GM18511 (cell line): ENCODE data around the gene ADD3.

Experiments used
- ATAC-seq: cut with Tn5 transposase; IDR thresholded peaks from one replicate; pipeline ENCODE4 v1.9.1; 2021; ENCODE audit warnings: mild to moderate bottlenecking, moderate library complexity; ENCODE audit not compliant: unreplicated experiment

The ADD3 gene

GRCh38 chr10:110170142-110170971, 162.6 kb downstream of the ADD3 start:
- ATAC-seq: no peak

- no peak for ATAC-seq
These were observed 163.2 kb downstream of the ADD3 start for GRCh38 chr10:110171032-110171431.

DNA sequence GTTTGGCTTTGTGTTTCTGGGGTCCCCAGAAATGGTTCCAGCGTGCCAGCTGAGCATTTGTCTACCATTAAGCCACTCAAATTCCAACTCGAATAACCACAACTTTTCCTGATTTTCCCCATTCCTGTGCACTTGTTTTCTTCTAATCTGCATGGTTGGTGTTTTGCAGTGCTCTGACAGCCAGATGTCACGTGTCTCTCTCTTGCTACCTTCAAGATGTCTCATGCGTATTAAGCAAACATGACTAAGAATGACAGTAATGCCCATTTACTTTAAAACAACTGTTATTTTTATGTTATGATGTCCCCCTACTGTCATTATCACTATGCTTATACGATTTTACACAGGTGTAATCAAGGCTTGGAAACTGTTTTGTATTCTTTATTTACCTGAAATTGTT, 164.4 kb downstream of the ADD3 start:
- ATAC-seq: no peak

GRCh38 chr10:110174201-110174600, 166.4 kb downstream of the ADD3 start:
- no peak for ATAC-seq

- no peak for ATAC-seq
These were observed 167.0 kb downstream of the ADD3 start for GRCh38 chr10:110174816-110175215.

DNA sequence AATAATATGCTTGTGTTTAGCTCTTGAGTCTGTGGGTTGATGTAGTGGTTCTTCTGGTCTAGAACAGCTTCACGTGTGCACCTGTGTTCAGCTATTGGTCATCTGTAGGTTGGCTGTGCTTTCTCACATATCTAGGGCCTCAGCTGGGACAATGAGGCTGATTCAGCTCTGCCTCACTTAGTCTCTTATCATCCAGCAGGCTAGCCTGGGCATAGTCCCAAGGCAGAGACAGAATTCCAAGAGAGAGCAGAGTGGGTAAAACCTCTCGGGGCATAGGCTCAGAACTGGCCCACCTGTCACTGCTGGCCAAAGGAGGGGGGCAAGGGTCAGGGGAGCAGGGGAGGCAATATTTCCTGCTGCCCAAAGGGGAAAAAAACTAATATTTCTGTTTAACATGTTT, 167.6 kb downstream of the ADD3 start:
- no peak for ATAC-seq

GRCh38 chr10:110176141-110177030, 168.6 kb downstream of the ADD3 start:
- no peak for ATAC-seq

GRCh38 chr10:110179220-110179619, 171.4 kb downstream of the ADD3 start:
- no peak for ATAC-seq

DNA sequence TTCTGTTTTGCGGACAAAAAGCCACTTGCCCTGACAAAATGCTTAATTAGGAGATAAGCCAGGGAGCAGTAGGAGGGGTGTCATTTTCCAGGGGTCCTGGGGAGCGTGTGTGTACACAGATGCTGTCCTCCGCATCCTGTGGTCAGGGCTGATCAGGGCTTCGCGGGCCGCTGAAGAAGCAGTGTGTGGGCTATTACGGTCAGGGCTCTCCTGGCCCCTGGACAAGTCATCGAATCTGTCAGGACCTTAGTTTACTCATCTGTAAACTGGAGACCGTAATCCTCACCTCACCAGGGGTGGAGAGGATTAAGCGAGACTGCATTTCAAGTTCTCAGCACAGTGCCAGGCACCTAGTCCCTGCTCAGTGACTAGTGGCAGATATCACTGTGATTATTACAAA, 173.7 kb downstream of the ADD3 start:
- no peak for ATAC-seq

DNA sequence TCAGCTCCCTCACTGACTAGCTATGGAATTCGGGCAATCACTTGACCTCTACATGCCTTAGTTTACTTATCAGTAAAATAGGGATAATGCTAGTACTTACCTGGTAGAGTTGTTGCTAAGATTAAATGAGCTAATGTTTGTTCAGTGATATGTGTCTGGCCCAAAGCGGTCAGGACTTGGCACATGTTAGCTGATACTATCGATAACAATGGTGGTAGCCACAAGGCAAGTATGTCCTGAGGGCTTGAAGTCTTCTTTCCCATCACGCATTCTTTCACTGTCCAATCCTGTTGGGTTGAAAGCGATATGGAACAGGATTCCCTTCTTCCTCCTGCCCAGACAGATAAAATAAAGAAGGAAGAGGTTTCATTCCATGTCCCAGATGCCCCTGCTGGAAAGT, 174.1 kb downstream of the ADD3 start:
- ATAC-seq: no peak

DNA sequence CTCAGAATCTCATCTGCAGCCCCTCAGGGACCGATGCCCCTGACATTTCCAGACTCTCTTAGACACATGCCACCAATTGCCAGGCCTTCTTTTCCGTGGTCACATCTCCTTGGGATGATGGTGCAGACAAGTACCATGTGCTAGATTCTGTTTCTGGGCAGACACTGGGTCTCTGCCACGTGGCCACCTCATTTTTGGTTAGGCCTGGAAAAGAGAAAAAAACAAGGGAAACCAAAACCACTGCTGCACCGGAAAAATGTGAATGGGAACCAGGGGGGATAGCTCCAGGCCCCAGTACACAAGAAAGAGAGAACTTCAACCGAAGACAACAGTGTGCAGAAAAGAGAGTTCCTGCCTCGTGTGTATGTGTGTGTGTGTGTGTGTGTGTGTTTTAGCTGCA, 176.6 kb downstream of the ADD3 start:
- ATAC-seq: no peak
